Measurements from ENCODE around the gene PPARG. TPM values are rescaled to one million over a fixed set of nuclear protein-coding genes. Genes with fewer than 3 reads are reported as not detected.
A peak's percentile ranks its signal among the peaks of the same experiment; 100 is the strongest.

The PPARG gene
- polyA plus RNA-seq, 1 of the 3 experiments (the other 2 are of a cell fraction): 2.8 TPM

GRCh38 chr3:12440927-12441714 is 152.3 kb downstream of the PPARG start:
- POLR2A ChIA-PET: no interaction called here
- Histone ChIP-seq H3K4me1 (ENCODE audit: control insufficient read depth in 1 of 2, insufficient read depth in 2 of 2, low read depth in 1 of 2, low read length in 1 of 2) (peaks cover 21 to 28% of the 10 kb centered on the region in 2 experiments; a peak in 3 of 4 replicates), H3K27me3 (ENCODE audit: insufficient read depth) (no peaks in the 10 kb centered on the region), H3K4me3 (ENCODE audit: low read depth in 2 of 2, low read length in 1 of 2) (no peak overlapping the region), H2AFZ (ENCODE audit: low read depth) (no peak overlapping the region), H3K9ac (no peak overlapping the region), H3K4me2 (peak overlapping the region; percentile 52), H3K9me2 (no peaks in the 10 kb centered on the region), H3K36me3 (replicated peaks in 1 of 2; ENCODE audit: control insufficient read depth in 1 of 2, insufficient read depth in 2 of 2, low read length in 1 of 2) (no peaks in the 10 kb centered on the region), H3K9me3 (no peaks in the 10 kb centered on the region), H4K20me1 (ENCODE audit: insufficient read depth) (no peaks in the 10 kb centered on the region), H3K79me2 (ENCODE audit: insufficient read depth) (no peaks in the 10 kb centered on the region), H3K27ac (ENCODE audit: low read depth in 2 of 2, low read length in 1 of 2) (peak overlapping the region in 1 of 2 experiments; percentile 30; a peak in 2 of 4 replicates), H3F3A (replicated peaks; ENCODE audit: insufficient read depth) (no peaks in the 10 kb centered on the region)
- 71% methylated on average over 10 of the region's 21 CpGs for WGBS (ENCODE audit: low lambda C conversion rate)
- CTCF ChIA-PET: interaction anchor here (0.6 to 1.9 kb wide), 4 partner anchors 10 to 306 kb away, joined by 3 to 10 read pairs (median 4); no protein-coding TSS in a partner anchor
- TF ChIP-seq TCF12 (IDR thresholded peaks at IDR 0.05) (peak; percentile 68), RCOR1 (IDR thresholded peaks at IDR 0.05; ENCODE audit: low read length) (no peak), FOXM1 (IDR thresholded peaks at IDR 0.05; ENCODE audit: low read depth) (no peak), GATA2 (CRISPR knock-in tag; IDR thresholded peaks at IDR 0.05) (peak; percentile 17; the same call in 1 of the 2 replicates), MAX (IDR thresholded peaks at IDR 0.05; ENCODE audit: low read depth) (peak; percentile 68; the same call in 1 of the 2 replicates), NFIC (IDR thresholded peaks at IDR 0.05; ENCODE audit: borderline replicate concordance) (peak; percentile 88), EP300 (IDR thresholded peaks at IDR 0.05; ENCODE audit: borderline replicate concordance in 1 of 2, low read depth in 1 of 2, low read length in 1 of 2) (peak in 1 of 2 experiments; percentile 66; a peak in 1 of 4 replicates), TEAD4 (IDR thresholded peaks at IDR 0.05; ENCODE audit: borderline replicate concordance, insufficient read depth) (peak; percentile 58; the same call in 1 of the 2 replicates), POLR2AphosphoS5 (IDR thresholded peaks at IDR 0.05; ENCODE audit: low read depth, low read length) (no peak), GABPA (IDR thresholded peaks at IDR 0.05; ENCODE audit: low read depth) (no peak), FOSL2 (IDR thresholded peaks at IDR 0.05; ENCODE audit: borderline replicate concordance, low read depth) (peak; percentile 40; the same call in 1 of the 2 replicates), RXRA (IDR thresholded peaks at IDR 0.05; ENCODE audit: borderline replicate concordance, low read depth) (peak; percentile 51), JUND (IDR thresholded peaks at IDR 0.05) (peak; percentile 45; the same call in 1 of the 2 replicates), CHD2 (IDR thresholded peaks at IDR 0.05; ENCODE audit: low read length, partially characterized antibody) (no peak)
- TF ChIP-seq, protein P1, sequence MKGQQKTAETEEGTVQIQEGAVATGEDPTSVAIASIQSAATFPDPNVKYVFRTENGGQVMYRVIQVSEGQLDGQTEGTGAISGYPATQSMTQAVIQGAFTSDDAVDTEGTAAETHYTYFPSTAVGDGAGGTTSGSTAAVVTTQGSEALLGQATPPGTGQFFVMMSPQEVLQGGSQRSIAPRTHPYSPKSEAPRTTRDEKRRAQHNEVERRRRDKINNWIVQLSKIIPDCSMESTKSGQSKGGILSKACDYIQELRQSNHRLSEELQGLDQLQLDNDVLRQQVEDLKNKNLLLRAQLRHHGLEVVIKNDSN (IDR thresholded peaks at IDR 0.05; ENCODE audit: borderline replicate concordance, low read depth): no peak
- TF ChIP-seq, protein P2, sequence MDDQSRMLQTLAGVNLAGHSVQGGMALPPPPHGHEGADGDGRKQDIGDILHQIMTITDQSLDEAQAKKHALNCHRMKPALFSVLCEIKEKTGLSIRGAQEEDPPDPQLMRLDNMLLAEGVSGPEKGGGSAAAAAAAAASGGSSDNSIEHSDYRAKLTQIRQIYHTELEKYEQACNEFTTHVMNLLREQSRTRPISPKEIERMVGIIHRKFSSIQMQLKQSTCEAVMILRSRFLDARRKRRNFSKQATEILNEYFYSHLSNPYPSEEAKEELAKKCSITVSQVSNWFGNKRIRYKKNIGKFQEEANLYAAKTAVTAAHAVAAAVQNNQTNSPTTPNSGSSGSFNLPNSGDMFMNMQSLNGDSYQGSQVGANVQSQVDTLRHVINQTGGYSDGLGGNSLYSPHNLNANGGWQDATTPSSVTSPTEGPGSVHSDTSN (IDR thresholded peaks at IDR 0.05): peak; percentile 33; the same call in 1 of the 2 replicates
- DNase-seq: peak; percentile 80

All from SK-N-SH (cell line).